Effector memory CD4-positive, alpha-beta T cell (primary cell): ENCODE results near the gene CELA2B.
A peak's percentile ranks its signal among the peaks of the same experiment; 100 is the strongest.

ENCODE experiments used
- DNase-seq, 3 donors: peaks; one replicate each; pipeline ENCODE4 v3.0.0-alpha.2; 2020
- H3K27ac ChIP-seq: 2 replicates; pipeline ENCODE4 v1.7.0; 2013; ENCODE audit warnings: mild to moderate bottlenecking, low read length, moderate library complexity; ENCODE audit not compliant: insufficient read depth, poor library complexity, severe bottlenecking
- H3K27me3 ChIP-seq: replicated peaks from 2 replicates; pipeline ENCODE4 v1.7.0; 2013; ENCODE audit warnings: mild to moderate bottlenecking, low read length; ENCODE audit not compliant: insufficient read depth, control insufficient read depth, poor library complexity, severe bottlenecking
- H3K36me3 ChIP-seq: 2 replicates; pipeline ENCODE4 v1.7.0; 2013; ENCODE audit warnings: mild to moderate bottlenecking, low read length, moderate library complexity; ENCODE audit not compliant: control insufficient read depth, insufficient read depth
- H3K4me1 ChIP-seq: 2 replicates; pipeline ENCODE4 v1.7.0; 2013; ENCODE audit warnings: low read length, mild to moderate bottlenecking; ENCODE audit not compliant: control insufficient read depth, insufficient read depth, poor library complexity, severe bottlenecking
- H3K4me3 ChIP-seq: 2 replicates; pipeline ENCODE4 v1.7.0; 2013; ENCODE audit warnings: low read length, low read depth, mild to moderate bottlenecking; ENCODE audit not compliant: insufficient read depth, poor library complexity, severe bottlenecking
- H3K9me3 ChIP-seq: 2 replicates; pipeline ENCODE4 v1.7.0; 2013; ENCODE audit warnings: mild to moderate bottlenecking, low read length, moderate library complexity; ENCODE audit not compliant: control insufficient read depth

Gene CELA2B

GRCh38 chr1:15524283-15525049 is 48.6 kb downstream of the CELA2B start:
- DNase-seq = peak; percentile 99 to 100 (median 100)
- Histone ChIP-seq H3K27me3 (no peaks in the 10 kb centered on the region), H3K27ac (peak overlapping the region; percentile 95), H3K9me3 (no peaks in the 10 kb centered on the region), H3K4me3 (peak overlapping the region; percentile 52), H3K36me3 (no peaks in the 10 kb centered on the region), H3K4me1 (peaks cover 18% of the 10 kb centered on the region)

- H3K4me3 ChIP-seq = peak overlapping the region; percentile 66
- H3K36me3 ChIP-seq = no peaks in the 10 kb centered on the region
- no peaks in the 10 kb centered on the region for H3K9me3 ChIP-seq
- H3K27me3 ChIP-seq = no peaks in the 10 kb centered on the region
- peaks cover 18% of the 10 kb centered on the region for H3K4me1 ChIP-seq
- peak overlapping the region; percentile 95 for H3K27ac ChIP-seq
- DNase-seq = no peak
Observed at GRCh38 chr1:15525050-15526020, 49.4 kb downstream of the CELA2B start.

GRCh38 chr1:15526021-15526489 is 50.2 kb downstream of the CELA2B start:
- Histone ChIP-seq H3K4me1 (peaks cover 18% of the 10 kb centered on the region), H3K9me3 (no peaks in the 10 kb centered on the region), H3K27me3 (no peaks in the 10 kb centered on the region), H3K27ac (peak overlapping the region; percentile 95), H3K4me3 (peak overlapping the region; percentile 65), H3K36me3 (no peaks in the 10 kb centered on the region)
- peak in 1 of 3 donors; percentile 8 for DNase-seq

GRCh38 chr1:15526490-15527339 is 50.8 kb downstream of the CELA2B start, which contains the start of gene DNAJC16:
TSS of gene DNAJC16 (plus strand) at chr1:15526848. CDS start at chr1:15529106, 2,258 bp downstream.
- no peaks in the 10 kb centered on the region for H3K9me3 ChIP-seq
- peak; percentile 95 to 96 (median 95) for DNase-seq
- H3K4me3 ChIP-seq = peak within 1 kb of the TSS; percentile 66
- no peaks in the 10 kb centered on the region for H3K27me3 ChIP-seq
- peak within 1 kb of the TSS; percentile 95 for H3K27ac ChIP-seq
- H3K36me3 ChIP-seq = no peaks in the 10 kb centered on the region
- peaks cover 18% of the 10 kb centered on the region for H3K4me1 ChIP-seq

GRCh38 chr1:15531003-15531402 is 55.1 kb downstream of the CELA2B start:
- H3K27ac ChIP-seq = no peak overlapping the region
- peaks cover 5% of the 10 kb centered on the region for H3K36me3 ChIP-seq
- peaks cover 5% of the 10 kb centered on the region for H3K4me1 ChIP-seq
- H3K27me3 ChIP-seq = no peaks in the 10 kb centered on the region
- no peak for DNase-seq
- no peaks in the 10 kb centered on the region for H3K9me3 ChIP-seq
- H3K4me3 ChIP-seq = no peak overlapping the region

- Histone ChIP-seq H3K27me3 (no peaks in the 10 kb centered on the region), H3K4me1 (no peaks in the 10 kb centered on the region), H3K27ac (no peak overlapping the region), H3K9me3 (no peaks in the 10 kb centered on the region), H3K4me3 (no peak overlapping the region), H3K36me3 (peaks cover 9% of the 10 kb centered on the region)
- DNase-seq = no peak
Observed at GRCh38 chr1:15531682-15532081, 55.8 kb downstream of the CELA2B start.

- no peak overlapping the region for H3K4me3 ChIP-seq
- no peaks in the 10 kb centered on the region for H3K27me3 ChIP-seq
- DNase-seq = no peak
- no peaks in the 10 kb centered on the region for H3K4me1 ChIP-seq
- no peak overlapping the region for H3K27ac ChIP-seq
- H3K9me3 ChIP-seq = no peaks in the 10 kb centered on the region
- H3K36me3 ChIP-seq = peaks cover 40% of the 10 kb centered on the region
Observed at GRCh38 chr1:15538771-15539170, 62.9 kb downstream of the CELA2B start.

GRCh38 chr1:15540186-15540585 is 64.3 kb downstream of the CELA2B start:
- Histone ChIP-seq H3K9me3 (no peaks in the 10 kb centered on the region), H3K27me3 (no peaks in the 10 kb centered on the region), H3K27ac (no peak overlapping the region), H3K36me3 (peaks cover 45% of the 10 kb centered on the region), H3K4me1 (no peaks in the 10 kb centered on the region), H3K4me3 (no peak overlapping the region)
- no peak for DNase-seq
